SK-N-MC (cell line): ENCODE measurements around the gene GOLGA7B.
A peak's percentile ranks its signal among the peaks of the same experiment; 100 is the strongest.

Experiments
- DNase-seq: peaks from one replicate; pipeline ENCODE4 v3.0.0-alpha.2; 2011; ENCODE audit warnings: low read depth, low spot score
- H3K27ac ChIP-seq: fragments of 200-600 bp; sonication (generic); 2 replicates; pipeline ENCODE4 v1.5.1; 2016; ENCODE audit warnings: mixed run types
- H3K36me3 ChIP-seq: fragments of 200-600 bp; sonication (generic); 2 replicates; pipeline ENCODE4 v1.6.1; 2017; ENCODE audit warnings: antibody characterized with exemption, low read length, mixed read lengths; ENCODE audit not compliant: insufficient read depth
- H3K4me3 ChIP-seq: fragments of 200-600 bp; sonication (generic); 2 replicates; pipeline ENCODE4 v1.5.1; 2016
- H3K9ac ChIP-seq: fragments of 200-600 bp; sonication (generic); 2 replicates; pipeline ENCODE4 v1.8.0; 2017; ENCODE audit warnings: mixed run types, mixed read lengths; ENCODE audit not compliant: insufficient read length
- H3K9me3 ChIP-seq: fragments of 200-600 bp; sonication (generic); 2 replicates; pipeline ENCODE4 v1.6.1; 2017; ENCODE audit warnings: low read depth, mild to moderate bottlenecking, antibody characterized with exemption, low read length, moderate library complexity, mixed read lengths
- EZH2 ChIP-seq: fragments of 200-600 bp; sonication (generic); IDR thresholded peaks from one replicate; pipeline ENCODE4 v1.6.1; 2017; ENCODE audit warnings: antibody characterized with exemption
- FOXP2 ChIP-seq: optimal IDR thresholded peaks from 2 replicates; pipeline ENCODE3; 2011; ENCODE audit warnings: mild to moderate bottlenecking, moderate library complexity; ENCODE audit not compliant: insufficient read depth; ENCODE audit errors: extremely low read length, control extremely low read depth
- POLR2AphosphoS5 ChIP-seq: IDR thresholded peaks from 2 replicates; pipeline ENCODE4 v1.6.1; 2012; ENCODE audit warnings: mild to moderate bottlenecking, low read depth, low read length, borderline replicate concordance

The GOLGA7B gene

DNA sequence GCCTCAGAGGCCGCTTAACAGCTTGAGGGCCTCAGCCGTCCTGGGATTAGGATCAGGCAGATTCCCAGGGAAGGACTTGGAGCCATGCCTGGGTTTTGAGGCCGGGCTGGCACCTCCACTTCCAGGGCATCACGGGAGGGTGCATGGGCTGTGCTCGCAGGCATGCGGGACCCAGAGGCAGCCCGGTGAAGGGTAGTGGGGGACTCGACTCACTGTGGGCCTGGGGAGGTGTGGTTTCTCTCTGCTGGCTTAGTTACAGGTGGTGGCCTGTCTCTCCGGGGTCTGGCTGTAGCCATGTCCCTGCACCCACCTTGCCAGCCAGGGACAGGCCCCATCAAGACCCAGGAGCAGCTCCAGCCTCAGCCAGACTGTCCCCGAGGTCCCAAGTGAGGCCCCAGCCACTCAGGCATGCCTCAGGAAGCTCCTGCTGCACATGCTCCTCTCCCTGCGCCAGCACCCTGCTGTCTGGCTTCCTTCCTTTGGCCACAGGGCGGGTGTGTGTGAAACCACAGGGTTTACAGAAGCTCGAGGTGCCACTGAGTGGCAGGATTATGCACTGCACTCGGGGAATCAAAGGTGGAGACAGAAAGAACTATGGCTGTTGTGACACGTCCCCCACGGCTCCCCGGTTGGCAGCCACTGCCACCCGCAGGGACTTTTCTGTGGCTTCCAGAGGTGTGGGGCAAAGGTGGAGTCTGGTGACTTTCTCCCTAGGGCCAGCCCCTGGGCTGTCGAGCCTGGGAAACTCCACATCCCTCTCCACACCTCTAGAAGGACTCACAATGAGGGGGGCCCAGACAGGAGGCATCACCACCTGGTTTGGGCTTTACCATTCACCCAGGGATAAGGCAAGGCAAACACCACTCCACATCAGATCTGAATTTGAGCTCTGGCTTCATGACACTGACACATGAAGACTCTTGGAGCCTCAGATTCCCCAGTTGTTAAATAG lies 19.7 kb downstream of the GOLGA7B start:
- no peak overlapping the region for H3K27ac ChIP-seq
- peak overlapping the region; percentile 22; the same call in 1 of the 2 replicates for H3K4me3 ChIP-seq
- H3K9me3 ChIP-seq = no peaks in the 10 kb centered on the region
- peak; percentile 16 for DNase-seq
- H3K36me3 ChIP-seq = no peaks in the 10 kb centered on the region
- no peak overlapping the region for H3K9ac ChIP-seq
- TF ChIP-seq POLR2AphosphoS5 (no peak), FOXP2 (no peak), EZH2 (no peak)

GRCh38 chr10:97870990-97871389 lies 21.3 kb downstream of the GOLGA7B start:
- Histone ChIP-seq H3K9ac (no peak overlapping the region), H3K4me3 (no peak overlapping the region), H3K9me3 (no peaks in the 10 kb centered on the region), H3K36me3 (no peaks in the 10 kb centered on the region), H3K27ac (no peak overlapping the region)
- DNase-seq = no peak
- TF ChIP-seq FOXP2 = no peak
- TF ChIP-seq POLR2AphosphoS5 = no peak
- no peak for TF ChIP-seq EZH2

GRCh38 chr10:97873569-97873968 lies 23.9 kb downstream of the GOLGA7B start:
- no peak overlapping the region for H3K4me3 ChIP-seq
- no peaks in the 10 kb centered on the region for H3K9me3 ChIP-seq
- H3K27ac ChIP-seq = no peak overlapping the region
- H3K36me3 ChIP-seq = no peaks in the 10 kb centered on the region
- TF ChIP-seq POLR2AphosphoS5 (no peak), FOXP2 (no peak), EZH2 (no peak)
- H3K9ac ChIP-seq = no peak overlapping the region
- DNase-seq = no peak

- Histone ChIP-seq H3K9ac (no peak overlapping the region), H3K9me3 (no peaks in the 10 kb centered on the region), H3K36me3 (no peaks in the 10 kb centered on the region), H3K27ac (no peak overlapping the region), H3K4me3 (no peak overlapping the region)
- no peak for TF ChIP-seq FOXP2
- TF ChIP-seq EZH2 = no peak
- TF ChIP-seq POLR2AphosphoS5 = no peak
- no peak for DNase-seq
These were observed 24.7 kb downstream of the GOLGA7B start for GRCh38 chr10:97874332-97874731.

GRCh38 chr10:97875391-97875790 lies 25.7 kb downstream of the GOLGA7B start:
- Histone ChIP-seq H3K9ac (no peak overlapping the region), H3K36me3 (no peaks in the 10 kb centered on the region), H3K4me3 (no peak overlapping the region), H3K27ac (no peak overlapping the region), H3K9me3 (no peaks in the 10 kb centered on the region)
- DNase-seq = no peak
- TF ChIP-seq EZH2 (no peak), FOXP2 (no peak), POLR2AphosphoS5 (no peak)

GRCh38 chr10:97876402-97876801 lies 26.8 kb downstream of the GOLGA7B start:
- TF ChIP-seq POLR2AphosphoS5 = no peak
- TF ChIP-seq FOXP2 = no peak
- TF ChIP-seq EZH2 = no peak
- H3K27ac ChIP-seq = no peak overlapping the region
- H3K4me3 ChIP-seq = no peak overlapping the region
- H3K9ac ChIP-seq = no peak overlapping the region
- no peaks in the 10 kb centered on the region for H3K36me3 ChIP-seq
- DNase-seq = no peak
- no peaks in the 10 kb centered on the region for H3K9me3 ChIP-seq

GRCh38 chr10:97879241-97879640 lies 29.6 kb downstream of the GOLGA7B start:
- Histone ChIP-seq H3K36me3 (no peaks in the 10 kb centered on the region), H3K27ac (no peak overlapping the region), H3K4me3 (no peak overlapping the region), H3K9ac (no peak overlapping the region), H3K9me3 (no peaks in the 10 kb centered on the region)
- TF ChIP-seq EZH2 (no peak), FOXP2 (no peak), POLR2AphosphoS5 (no peak)
- no peak for DNase-seq

- H3K9ac ChIP-seq = no peak overlapping the region
- no peak overlapping the region for H3K27ac ChIP-seq
- H3K4me3 ChIP-seq = no peak overlapping the region
- no peak for DNase-seq
- TF ChIP-seq POLR2AphosphoS5 = no peak
- no peak for TF ChIP-seq FOXP2
- no peak for TF ChIP-seq EZH2
- H3K36me3 ChIP-seq = no peaks in the 10 kb centered on the region
- H3K9me3 ChIP-seq = no peaks in the 10 kb centered on the region
These were observed 30.5 kb downstream of the GOLGA7B start for GRCh38 chr10:97880109-97880508.
